ENCODE results near the gene THAP10. TPM values are rescaled to one million over a fixed set of nuclear protein-coding genes. Genes with fewer than 3 reads are reported as not detected.

Gene THAP10
- total RNA-seq, 1 experiment from 2014 or later, result 6.6 TPM

GRCh38 chr15:70892912-70893560, 803 bp upstream of the THAP10 start:
- ChIA-PET POLR2A (ENCODE audit: low non-redundant PET) (no interaction called here), CTCF (interaction anchor here (1.7 kb wide), 1 partner anchor 548 kb away, joined by 3 read pairs; no protein-coding TSS in a partner anchor)
- Histone ChIP-seq H3K9me3 (ENCODE audit: low read depth, low read length, poor library complexity, severe bottlenecking) (no peaks in the 10 kb centered on the region), H3K4me1 (ENCODE audit: insufficient read depth, low read length, poor library complexity, severe bottlenecking) (peaks cover 10% of the 10 kb centered on the region), H3K36me3 (ENCODE audit: insufficient read depth, low read length, poor library complexity, severe bottlenecking) (no peaks in the 10 kb centered on the region), H3K27ac (ENCODE audit: low read depth, low read length, poor library complexity, severe bottlenecking) (peak overlapping the region; percentile 73), H3K27me3 (replicated peaks; ENCODE audit: insufficient read depth, low read depth, low read length, poor library complexity) (no peaks in the 10 kb centered on the region), H3K4me3 (ENCODE audit: low read depth, low read length, poor library complexity, severe bottlenecking) (peak overlapping the region; percentile 84)
- DNase-seq (ENCODE audit: low spot score), result peak; percentile 65
- TF ChIP-seq CTCF (conservative IDR thresholded peaks at IDR 0.05; ENCODE audit: low read depth, low read length), result peak; percentile 68
- TF ChIP-seq EZH2 (IDR thresholded peaks at IDR 0.05; ENCODE audit: borderline replicate concordance, low read depth, low read length, poor library complexity, severe bottlenecking), result no peak
- intact Hi-C loops (cut with micrococcal nuclease; ENCODE audit: unreplicated experiment), result loop anchor here (5.0 to 10.0 kb wide), 2 partner anchors 212 to 549 kb away; no protein-coding TSS in a partner anchor
- BruUV-seq (replicated peaks), result TSS peak; percentile 59

GRCh38 chr15:70882361-70882760, 9.9 kb downstream of the THAP10 start:
- Histone ChIP-seq H3K36me3 (ENCODE audit: insufficient read depth, low read length, poor library complexity, severe bottlenecking) (no peaks in the 10 kb centered on the region), H3K27ac (ENCODE audit: low read depth, low read length, poor library complexity, severe bottlenecking) (no peak overlapping the region), H3K27me3 (replicated peaks; ENCODE audit: insufficient read depth, low read depth, low read length, poor library complexity) (no peaks in the 10 kb centered on the region), H3K4me1 (ENCODE audit: insufficient read depth, low read length, poor library complexity, severe bottlenecking) (no peaks in the 10 kb centered on the region), H3K4me3 (ENCODE audit: low read depth, low read length, poor library complexity, severe bottlenecking) (no peak overlapping the region), H3K9me3 (ENCODE audit: low read depth, low read length, poor library complexity, severe bottlenecking) (no peaks in the 10 kb centered on the region)
- TF ChIP-seq CTCF (conservative IDR thresholded peaks at IDR 0.05; ENCODE audit: low read depth, low read length) (no peak), EZH2 (IDR thresholded peaks at IDR 0.05; ENCODE audit: borderline replicate concordance, low read depth, low read length, poor library complexity, severe bottlenecking) (no peak)
- BruUV-seq (replicated peaks), result no TSS peak
- intact Hi-C loops (cut with micrococcal nuclease; ENCODE audit: unreplicated experiment), result no loop called here
- DNase-seq (ENCODE audit: low spot score), result no peak
- CTCF ChIA-PET, result no interaction called here
- POLR2A ChIA-PET (ENCODE audit: low non-redundant PET), result no interaction called here

DNA sequence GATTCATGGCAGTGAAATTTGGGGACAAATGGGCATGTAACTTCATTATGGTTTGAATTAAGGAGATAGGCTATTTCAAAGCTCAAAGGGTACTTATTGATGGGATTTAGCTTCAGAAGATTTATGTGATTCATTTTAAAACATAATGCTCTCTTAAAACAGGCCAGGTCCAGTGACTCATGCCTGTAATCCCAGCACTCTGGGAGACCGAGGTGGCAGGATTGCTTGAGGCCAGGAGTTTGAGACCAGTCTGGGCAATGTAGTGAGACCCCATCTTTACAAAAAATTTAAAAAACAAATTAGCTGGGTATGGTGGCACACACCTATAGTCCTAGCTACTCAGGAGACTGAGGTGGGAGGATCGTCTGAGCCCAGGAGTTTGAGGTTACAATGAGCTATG, 11.5 kb downstream of the THAP10 start:
- Histone ChIP-seq H3K27me3 (replicated peaks; ENCODE audit: insufficient read depth, low read depth, low read length, poor library complexity) (no peaks in the 10 kb centered on the region), H3K27ac (ENCODE audit: low read depth, low read length, poor library complexity, severe bottlenecking) (no peak overlapping the region), H3K36me3 (ENCODE audit: insufficient read depth, low read length, poor library complexity, severe bottlenecking) (no peaks in the 10 kb centered on the region), H3K4me3 (ENCODE audit: low read depth, low read length, poor library complexity, severe bottlenecking) (no peak overlapping the region), H3K9me3 (ENCODE audit: low read depth, low read length, poor library complexity, severe bottlenecking) (no peaks in the 10 kb centered on the region), H3K4me1 (ENCODE audit: insufficient read depth, low read length, poor library complexity, severe bottlenecking) (peaks cover 3% of the 10 kb centered on the region)
- CTCF ChIA-PET, result no interaction called here
- DNase-seq (ENCODE audit: low spot score), result no peak
- BruUV-seq (replicated peaks), result no TSS peak
- TF ChIP-seq CTCF (conservative IDR thresholded peaks at IDR 0.05; ENCODE audit: low read depth, low read length), result no peak
- POLR2A ChIA-PET (ENCODE audit: low non-redundant PET), result no interaction called here
- intact Hi-C loops (cut with micrococcal nuclease; ENCODE audit: unreplicated experiment), result no loop called here

Data from A673 (cell line).